H9 (cell line): Measurements from ENCODE around the gene AEN. TPM values are rescaled to one million over a fixed set of nuclear protein-coding genes. Genes with fewer than 3 reads are reported as not detected.
A peak's percentile ranks its signal among the peaks of the same experiment; 100 is the strongest.

Experiments used
- DNase-seq: peaks from one replicate; pipeline ENCODE4 v3.0.0-alpha.2; 2017
- H2AFZ ChIP-seq: one replicate; pipeline ENCODE4 v1.6.1; 2013; ENCODE audit warnings: mild to moderate bottlenecking, low read length, control low read depth, moderate library complexity
- H2AK5ac ChIP-seq: 2 replicates; pipeline ENCODE4 v1.6.1; 2013; ENCODE audit warnings: low read length, control low read depth, mixed read lengths; ENCODE audit not compliant: insufficient read length
- H2BK120ac ChIP-seq: one replicate; pipeline ENCODE4 v1.6.1; 2013; ENCODE audit warnings: low read depth, mild to moderate bottlenecking, low read length, control low read depth, inconsistent platforms; ENCODE audit not compliant: poor library complexity, severe bottlenecking
- H2BK12ac ChIP-seq: 2 replicates; pipeline ENCODE4 v1.6.1; 2013; ENCODE audit warnings: low read length, control low read depth, mixed read lengths, low read depth; ENCODE audit not compliant: insufficient read length
- H2BK15ac ChIP-seq: 2 replicates; pipeline ENCODE4 v1.6.1; 2013; ENCODE audit warnings: low read depth, low read length, control low read depth
- H2BK20ac ChIP-seq: one replicate; pipeline ENCODE4 v1.6.1; 2013; ENCODE audit warnings: low read depth, mild to moderate bottlenecking, low read length, control low read depth, inconsistent platforms; ENCODE audit not compliant: poor library complexity, severe bottlenecking
- H2BK5ac ChIP-seq: 2 replicates; pipeline ENCODE4 v1.6.1; 2013; ENCODE audit warnings: low read length, control low read depth, mixed read lengths; ENCODE audit not compliant: insufficient read length
- H3K14ac ChIP-seq: 2 replicates; pipeline ENCODE4 v1.6.1; 2013; ENCODE audit warnings: low read length, control low read depth; ENCODE audit not compliant: insufficient read depth
- H3K18ac ChIP-seq: 2 replicates; pipeline ENCODE4 v1.6.1; 2013; ENCODE audit warnings: low read depth, mild to moderate bottlenecking, mixed read lengths, low read length, control low read depth; ENCODE audit not compliant: insufficient read length
- H3K23ac ChIP-seq: 2 replicates; pipeline ENCODE4 v1.6.1; 2013; ENCODE audit warnings: low read length, control low read depth, mixed read lengths, low read depth; ENCODE audit not compliant: insufficient read length
- H3K23me2 ChIP-seq: 2 replicates; pipeline ENCODE4 v1.6.1; 2013; ENCODE audit warnings: low read depth, mild to moderate bottlenecking, mixed read lengths, low read length, control low read depth; ENCODE audit not compliant: insufficient read length, poor library complexity, severe bottlenecking
- H3K27ac ChIP-seq: 2 replicates; pipeline ENCODE4 v1.5.1; 2013; ENCODE audit warnings: low read length, control low read depth, mixed read lengths, low read depth; ENCODE audit not compliant: insufficient read length
- H3K27me3 ChIP-seq: 2 replicates; pipeline ENCODE4 v1.6.1; 2013; ENCODE audit warnings: low read length, control low read depth, inconsistent platforms; ENCODE audit not compliant: insufficient read depth
- H3K4ac ChIP-seq: 2 replicates; pipeline ENCODE4 v1.6.1; 2013; ENCODE audit warnings: low read depth, mild to moderate bottlenecking, control low read depth, inconsistent platforms, low read length, moderate library complexity
- H3K4me1 ChIP-seq: 2 replicates; pipeline ENCODE4 v1.6.1; 2013; ENCODE audit warnings: low read length, control low read depth, inconsistent platforms; ENCODE audit not compliant: insufficient read depth
- H3K4me2 ChIP-seq: 2 replicates; pipeline ENCODE4 v1.6.1; 2013; ENCODE audit warnings: low read length, control low read depth, mixed read lengths; ENCODE audit not compliant: insufficient read length, insufficient read depth
- H3K56ac ChIP-seq: 2 replicates; pipeline ENCODE4 v1.6.1; 2013; ENCODE audit warnings: low read depth, mild to moderate bottlenecking, mixed read lengths, low read length, control low read depth; ENCODE audit not compliant: insufficient read length
- H3K79me1 ChIP-seq: 2 replicates; pipeline ENCODE4 v1.6.1; 2013; ENCODE audit warnings: low read depth, mild to moderate bottlenecking, moderate library complexity, low read length, control low read depth, inconsistent platforms; ENCODE audit not compliant: insufficient read depth, poor library complexity, severe bottlenecking
- H3K79me2 ChIP-seq: 2 replicates; pipeline ENCODE4 v1.6.1; 2013; ENCODE audit warnings: low read length, control low read depth, inconsistent platforms; ENCODE audit not compliant: insufficient read depth
- H3K9ac ChIP-seq: 2 replicates; pipeline ENCODE4 v1.6.1; 2013; ENCODE audit warnings: low read length, control low read depth, mixed read lengths; ENCODE audit not compliant: insufficient read length; ENCODE audit errors: extremely low read depth
- H3K9me3 ChIP-seq: one replicate; pipeline ENCODE4 v1.6.1; 2013; ENCODE audit warnings: low read depth, low read length, inconsistent platforms; ENCODE audit not compliant: control insufficient read depth
- H3T11ph ChIP-seq: one replicate; pipeline ENCODE4 v1.6.1; 2013; ENCODE audit warnings: mild to moderate bottlenecking, low read length, control low read depth, inconsistent platforms
- H4K20me1 ChIP-seq: one replicate; pipeline ENCODE4 v1.6.1; 2013; ENCODE audit not compliant: control insufficient read depth, insufficient read length, insufficient read depth
- H4K5ac ChIP-seq: 2 replicates; pipeline ENCODE4 v1.6.1; 2013; ENCODE audit warnings: low read depth, mild to moderate bottlenecking, mixed read lengths, low read length, control low read depth; ENCODE audit not compliant: insufficient read length
- H4K8ac ChIP-seq: replicated peaks from 2 replicates; pipeline ENCODE4 v1.6.1; 2013; ENCODE audit warnings: low read length, control low read depth, mixed read lengths, low read depth; ENCODE audit not compliant: insufficient read length
- H4K91ac ChIP-seq: 2 replicates; pipeline ENCODE4 v1.6.1; 2013; ENCODE audit warnings: low read depth, mild to moderate bottlenecking, moderate library complexity, mixed read lengths, low read length, control low read depth; ENCODE audit not compliant: insufficient read length
- H3K27ac Mint-ChIP-seq, 3 experiments: 2 replicates in 2 of 3; 3 replicates in 1 of 3; pipeline ENCODE4 v1.8.0; 2020 to 2021; ENCODE audit warnings: mixed read lengths in 3 of 3, mild to moderate bottlenecking in 1 of 3, moderate library complexity in 1 of 3
- H3K27me3 Mint-ChIP-seq: 2 replicates; pipeline ENCODE4 v1.8.0; 2021; ENCODE audit warnings: low read depth, mild to moderate bottlenecking, moderate library complexity, mixed read lengths
- H3K36me3 Mint-ChIP-seq, 3 experiments: 2 replicates in 2 of 3; 3 replicates in 1 of 3; pipeline ENCODE4 v1.8.0; 2020 to 2021; ENCODE audit warnings: low read depth in 3 of 3, mixed read lengths in 3 of 3; ENCODE audit not compliant: insufficient read depth in 1 of 3
- H3K4me1 Mint-ChIP-seq, 2 experiments: 2 replicates each; pipeline ENCODE4 v1.8.0; 2020; ENCODE audit warnings: mixed read lengths in 2 of 2
- H3K4me3 Mint-ChIP-seq, 2 experiments: 2 replicates in 1 of 2; 3 replicates in 1 of 2; pipeline ENCODE4 v1.8.0; 2020 to 2021; ENCODE audit warnings: mild to moderate bottlenecking in 2 of 2, mixed read lengths in 2 of 2, moderate library complexity in 1 of 2
- H3K9me3 Mint-ChIP-seq, 2 experiments: 2 replicates in 1 of 2; 3 replicates in 1 of 2; pipeline ENCODE4 v1.8.0; 2020; ENCODE audit warnings: mild to moderate bottlenecking in 2 of 2, mixed read lengths in 2 of 2, moderate library complexity in 1 of 2
- WGBS: extraction: QIAGEN DNeasy Blood & Tissue Kit; methylation state at CpG from one replicate; pipeline ENCODE4 v1.1.7; 2013; ENCODE audit warnings: missing lambda C conversion rate, low lambda C conversion rate, mixed read lengths; ENCODE audit not compliant: insufficient read length; ENCODE audit errors: extremely low coverage; 5-methylcytosine and 5-hydroxymethylcytosine counted together
- total RNA-seq: library from RNA; stranded (reverse); gene quantifications from 2 replicates; pipeline ENCODE4 v1.2.1, GENCODE V29; 2021
- TF ChIP-seq, protein P1 (sequence below): fragments of 200-600 bp; sonication (generic); conservative IDR thresholded peaks from 3 replicates; pipeline ENCODE4 v1.8.0; 2021; ENCODE audit warnings: antibody characterized with exemption, mild to moderate bottlenecking

Gene AEN
- total RNA-seq, 1 experiment from 2014 or later, result 132 TPM

DNA sequence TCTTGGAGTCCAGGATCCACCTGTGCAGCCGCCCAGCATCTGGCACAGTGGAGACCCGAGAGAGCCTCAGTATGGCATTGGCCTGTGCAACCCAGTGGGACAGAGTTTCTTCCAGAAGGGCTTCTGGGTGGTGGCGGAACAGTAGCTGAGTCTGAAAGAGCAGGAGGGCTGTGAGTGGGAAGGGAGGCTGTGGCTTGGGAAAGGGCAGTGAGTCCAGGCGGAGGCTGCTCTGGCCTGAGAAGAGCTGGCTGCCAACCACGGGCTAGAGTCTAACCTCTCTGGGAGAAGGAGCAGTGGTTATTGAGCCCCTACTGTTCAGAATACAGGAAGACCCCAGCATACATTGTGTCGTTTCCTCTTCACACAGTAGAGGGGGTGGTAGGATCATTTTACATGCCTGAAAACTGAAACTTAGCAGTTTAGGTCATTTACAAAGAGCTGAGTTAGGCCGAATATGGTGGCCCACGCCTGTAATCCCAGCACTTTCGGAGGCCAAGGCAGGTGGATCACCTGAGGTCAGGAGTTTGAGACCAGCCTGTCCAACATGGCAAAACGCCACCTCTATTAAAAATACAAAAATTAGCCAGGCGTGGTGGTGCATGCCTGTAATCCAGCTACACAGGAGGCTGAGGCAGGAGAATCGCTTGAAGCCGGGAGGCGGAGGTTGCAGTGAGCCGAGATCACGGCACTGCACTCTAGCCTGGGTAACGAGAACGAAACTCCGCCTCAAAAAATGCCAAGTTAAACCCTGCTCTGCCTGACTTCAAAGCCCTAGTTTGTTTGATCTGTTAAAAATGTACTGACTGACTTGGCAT lies 3.2 kb downstream of the AEN start:
- H3K27me3 Mint-ChIP-seq, result no peaks in the 10 kb centered on the region; the same call in 1 of the 2 replicates
- H3K36me3 Mint-ChIP-seq, result peaks cover 19 to 71% (median 68%) of the 10 kb centered on the region in 3 experiments; a peak in 6 of 7 replicates
- Histone ChIP-seq H2BK20ac (no peak overlapping the region), H3K79me1 (peaks cover 8% of the 10 kb centered on the region), H3K4ac (no peak overlapping the region), H3K14ac (no peak overlapping the region), H3K79me2 (peaks cover 60% of the 10 kb centered on the region), H3K9me3 (no peaks in the 10 kb centered on the region), H3K9ac (no peak overlapping the region), H3T11ph (no peak overlapping the region), H3K18ac (no peak overlapping the region), H3K4me1 (peaks cover 13% of the 10 kb centered on the region; the same call in 1 of the 2 replicates), H4K8ac (no peak overlapping the region), H3K27ac (no peak overlapping the region), H3K23me2 (peaks cover 13% of the 10 kb centered on the region), H2AFZ (no peak overlapping the region), H4K91ac (no peak overlapping the region), H4K5ac (no peak overlapping the region), H2AK5ac (no peak overlapping the region), H2BK15ac (no peak overlapping the region), H2BK5ac (no peak overlapping the region), H4K20me1 (peaks cover 8% of the 10 kb centered on the region), H3K4me2 (peak overlapping the region; percentile 99), H3K23ac (no peak overlapping the region), H3K56ac (no peak overlapping the region), H2BK12ac (no peak overlapping the region), H2BK120ac (no peak overlapping the region), H3K27me3 (no peaks in the 10 kb centered on the region)
- H3K9me3 Mint-ChIP-seq, result no peaks in the 10 kb centered on the region
- H3K4me1 Mint-ChIP-seq, result peaks cover 47 to 56% of the 10 kb centered on the region in 2 experiments
- peak overlapping the region; percentile 59 to 95 for H3K4me3 Mint-ChIP-seq
- no peak for DNase-seq
- no CpG with 5 or more reads among the region's 19 CpGs for WGBS
- TF ChIP-seq, protein P1, sequence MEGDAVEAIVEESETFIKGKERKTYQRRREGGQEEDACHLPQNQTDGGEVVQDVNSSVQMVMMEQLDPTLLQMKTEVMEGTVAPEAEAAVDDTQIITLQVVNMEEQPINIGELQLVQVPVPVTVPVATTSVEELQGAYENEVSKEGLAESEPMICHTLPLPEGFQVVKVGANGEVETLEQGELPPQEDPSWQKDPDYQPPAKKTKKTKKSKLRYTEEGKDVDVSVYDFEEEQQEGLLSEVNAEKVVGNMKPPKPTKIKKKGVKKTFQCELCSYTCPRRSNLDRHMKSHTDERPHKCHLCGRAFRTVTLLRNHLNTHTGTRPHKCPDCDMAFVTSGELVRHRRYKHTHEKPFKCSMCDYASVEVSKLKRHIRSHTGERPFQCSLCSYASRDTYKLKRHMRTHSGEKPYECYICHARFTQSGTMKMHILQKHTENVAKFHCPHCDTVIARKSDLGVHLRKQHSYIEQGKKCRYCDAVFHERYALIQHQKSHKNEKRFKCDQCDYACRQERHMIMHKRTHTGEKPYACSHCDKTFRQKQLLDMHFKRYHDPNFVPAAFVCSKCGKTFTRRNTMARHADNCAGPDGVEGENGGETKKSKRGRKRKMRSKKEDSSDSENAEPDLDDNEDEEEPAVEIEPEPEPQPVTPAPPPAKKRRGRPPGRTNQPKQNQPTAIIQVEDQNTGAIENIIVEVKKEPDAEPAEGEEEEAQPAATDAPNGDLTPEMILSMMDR, result peak; percentile 44
- H3K27ac Mint-ChIP-seq, result peak overlapping the region; percentile 53 to 93 (median 80); a peak in 4 of 7 replicates
